H1 (cell line): Measurements from ENCODE around the gene RPTOR.

Experiments used
- FOSL1 ChIP-seq: IDR thresholded peaks from 2 replicates; pipeline ENCODE4 v1.6.1; 2011; ENCODE audit warnings: mild to moderate bottlenecking, low read depth, low read length, moderate library complexity; ENCODE audit not compliant: insufficient read depth
- POLR2AphosphoS5 ChIP-seq: IDR thresholded peaks from 2 replicates; pipeline ENCODE4 v1.6.1; 2011; ENCODE audit warnings: low read depth, low read length
- TF ChIP-seq, protein P1 (sequence below): IDR thresholded peaks from 2 replicates; pipeline ENCODE4 v1.6.1; 2012; ENCODE audit warnings: inconsistent platforms

DNA sequence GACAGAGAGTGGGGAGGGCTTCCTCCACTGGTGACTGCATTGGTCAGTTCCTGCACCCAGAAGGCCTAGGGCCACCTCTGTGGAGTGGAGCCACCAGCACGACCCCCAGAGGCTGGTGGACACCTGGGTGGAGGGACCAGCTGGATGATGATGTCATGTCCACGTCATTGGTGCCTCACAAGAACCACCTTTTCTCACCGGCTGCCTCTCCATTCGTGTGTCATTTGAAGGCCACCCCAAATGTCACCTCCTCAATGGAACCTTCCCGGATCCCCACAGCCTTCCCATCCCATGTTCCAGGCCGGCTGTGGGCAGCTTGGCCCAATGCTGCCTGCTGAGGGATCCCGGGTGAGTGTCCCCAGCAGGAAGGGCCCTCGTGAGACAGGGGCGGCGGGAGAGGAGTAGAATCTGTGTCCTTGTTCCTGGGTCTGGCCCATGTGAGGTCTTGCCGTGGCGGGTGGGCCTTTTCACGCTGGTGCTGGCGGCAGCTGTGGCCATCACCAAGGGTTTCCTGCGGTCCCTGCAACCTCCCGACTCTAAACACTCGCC lies 437.9 kb downstream of the RPTOR start:
- TF ChIP-seq FOSL1: no peak
- TF ChIP-seq, protein P1, sequence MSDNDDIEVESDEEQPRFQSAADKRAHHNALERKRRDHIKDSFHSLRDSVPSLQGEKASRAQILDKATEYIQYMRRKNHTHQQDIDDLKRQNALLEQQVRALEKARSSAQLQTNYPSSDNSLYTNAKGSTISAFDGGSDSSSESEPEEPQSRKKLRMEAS: no peak
- TF ChIP-seq POLR2AphosphoS5: no peak
